GM21390 (cell line): ENCODE results near the gene MAPK14.
"Not testable (repeated sequence)": the region's sequence is repeated elsewhere in the genome, so short reads cannot be mapped to it uniquely, and the experiment has no call there.

Source experiments
- ATAC-seq: cut with Tn5 transposase; IDR thresholded peaks from one replicate; pipeline ENCODE4 v1.9.1; 2021; ENCODE audit not compliant: unreplicated experiment

The MAPK14 gene

DNA sequence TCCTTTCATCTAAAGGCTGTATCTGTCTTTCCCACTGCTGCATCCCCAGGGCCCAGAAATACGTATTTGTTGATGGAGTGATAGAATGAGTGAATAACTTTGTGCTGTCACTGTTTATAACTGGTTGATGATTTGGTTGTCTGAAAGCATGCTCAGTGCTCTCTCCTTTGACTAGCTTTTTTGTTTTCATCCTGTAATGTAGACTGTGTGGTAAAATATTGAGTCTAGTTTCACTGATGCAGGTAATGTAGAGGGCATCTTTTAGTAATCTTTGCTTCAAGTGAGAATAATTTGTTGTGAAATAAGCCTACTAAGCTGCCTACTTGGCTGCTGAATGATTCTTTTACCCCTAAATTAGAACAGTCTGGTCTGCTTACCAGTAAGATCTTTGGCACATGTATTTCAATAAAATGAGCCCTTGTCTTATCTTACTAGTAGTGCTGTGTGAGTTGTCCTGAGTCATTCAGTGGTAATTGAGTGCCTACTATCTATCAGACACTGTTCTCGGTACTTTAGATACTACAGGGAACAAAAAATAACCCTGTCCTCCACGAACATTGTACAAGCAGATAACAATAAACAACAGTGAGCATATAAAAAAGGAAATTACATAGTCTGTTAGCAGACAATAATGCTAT lies 39.9 kb downstream of the MAPK14 start:
- ATAC-seq: no peak

DNA sequence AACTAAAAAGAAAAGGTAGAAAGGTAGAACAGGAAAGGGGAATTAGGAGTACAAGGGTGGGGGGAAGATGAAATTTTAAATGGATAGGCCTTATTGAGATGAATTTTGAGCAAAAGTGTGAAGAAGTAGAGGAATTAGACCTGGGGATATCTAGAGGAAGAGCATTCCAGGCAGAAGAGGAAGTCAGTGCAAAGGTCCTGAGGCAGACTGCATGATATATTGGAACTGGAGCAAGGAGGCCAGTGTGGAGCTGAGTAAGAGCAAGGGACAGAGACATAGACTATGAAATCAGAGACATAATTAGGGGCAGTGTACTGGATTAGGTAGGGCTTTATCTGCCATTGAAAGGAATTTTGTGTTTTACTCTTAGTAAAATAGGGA lies 40.4 kb downstream of the MAPK14 start:
- no peak for ATAC-seq

DNA sequence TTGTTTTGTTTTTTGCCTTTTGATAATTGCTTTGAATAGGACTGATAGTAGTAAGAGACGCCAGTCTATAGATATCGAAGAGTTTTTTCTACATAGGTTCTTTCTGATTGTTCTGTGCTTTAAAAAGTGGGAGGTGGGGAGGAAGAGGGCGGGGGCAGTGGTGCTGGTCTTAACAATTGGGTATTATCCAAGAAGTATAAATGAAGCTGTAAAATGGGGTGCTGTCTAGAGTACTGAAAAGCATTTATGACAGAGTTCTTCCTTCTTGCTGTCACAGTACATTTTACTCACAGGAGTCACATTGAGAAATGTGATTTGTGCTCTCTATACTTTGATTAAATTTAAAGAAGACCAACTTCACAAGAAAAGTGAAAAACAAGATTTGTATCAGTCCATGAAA lies 41.0 kb downstream of the MAPK14 start:
- ATAC-seq: no peak

DNA sequence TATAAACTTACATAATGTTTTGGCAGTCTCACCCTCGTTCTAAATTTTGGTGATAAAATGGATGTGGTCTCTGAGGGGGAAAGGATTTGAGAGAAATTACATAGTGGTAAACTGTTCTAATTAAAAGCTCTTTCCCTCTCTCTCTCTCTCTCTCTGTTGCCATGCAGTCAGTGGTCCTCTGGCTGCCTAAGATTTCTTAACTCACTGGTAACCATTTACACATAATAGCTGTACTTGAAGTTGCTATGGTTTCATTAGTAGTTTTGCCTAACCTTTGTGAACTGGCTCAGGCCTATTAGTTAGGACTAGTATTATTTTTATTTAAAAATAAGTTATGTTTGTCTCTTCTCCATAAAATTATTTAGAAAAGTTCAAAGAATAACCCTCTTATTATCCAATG lies 42.0 kb downstream of the MAPK14 start:
- ATAC-seq: no peak

DNA sequence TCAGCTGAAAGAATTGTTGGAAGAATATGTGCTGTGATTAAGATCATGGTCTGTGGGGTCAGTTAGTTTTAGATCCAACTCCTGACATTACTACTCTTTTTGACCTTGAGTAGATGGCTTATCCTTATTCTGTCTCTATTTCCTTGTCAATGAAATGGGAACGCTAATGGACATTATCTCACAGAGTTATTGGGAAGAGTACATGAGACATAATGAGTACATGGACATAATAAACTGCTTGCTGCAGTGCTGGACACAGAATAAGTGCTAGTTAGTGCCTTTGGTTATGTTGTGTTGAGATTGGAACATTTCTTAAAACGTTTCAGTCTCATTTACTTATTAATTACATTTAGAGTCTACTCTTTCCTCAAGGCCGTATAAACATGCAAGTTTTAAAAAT lies 42.6 kb downstream of the MAPK14 start:
- no peak for ATAC-seq

DNA sequence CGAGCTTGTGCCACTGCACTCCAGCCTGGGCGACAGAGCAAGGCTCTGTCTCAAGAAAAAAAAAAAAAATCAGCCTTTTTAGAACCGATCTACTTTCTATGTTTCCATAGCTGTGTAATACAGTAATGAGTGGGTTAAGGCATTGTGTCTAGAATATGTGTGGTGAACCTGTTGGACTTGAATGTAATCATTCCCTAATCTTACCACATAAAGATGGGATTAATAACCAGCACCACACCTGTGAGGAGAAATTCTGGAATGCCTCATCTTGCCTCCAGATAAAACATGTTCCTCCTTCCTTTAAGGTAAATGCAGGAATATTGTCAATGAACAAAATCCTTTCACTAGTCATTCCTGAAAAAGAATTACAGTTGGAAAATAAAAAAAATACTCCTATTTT lies 43.7 kb downstream of the MAPK14 start:
- ATAC-seq: no peak

DNA sequence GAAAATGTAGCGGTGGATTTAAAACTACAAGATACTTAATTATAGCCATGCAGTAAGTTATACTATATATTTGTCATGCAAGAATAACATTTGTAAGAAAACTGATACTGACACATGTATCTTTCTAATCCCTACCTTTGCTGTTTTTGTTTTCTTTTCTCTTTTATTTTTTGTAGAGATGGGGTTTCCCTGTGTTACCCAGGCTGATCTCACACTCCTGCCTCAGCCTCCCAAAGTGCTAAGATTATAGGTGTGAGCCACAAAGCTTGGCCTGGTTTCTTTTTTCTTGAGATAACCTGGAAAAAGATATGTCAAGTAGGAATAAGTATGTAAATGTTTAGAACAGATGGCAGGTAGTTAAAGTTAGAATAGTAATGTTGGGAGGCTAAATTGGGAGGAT lies 44.1 kb downstream of the MAPK14 start:
- ATAC-seq: no peak

DNA sequence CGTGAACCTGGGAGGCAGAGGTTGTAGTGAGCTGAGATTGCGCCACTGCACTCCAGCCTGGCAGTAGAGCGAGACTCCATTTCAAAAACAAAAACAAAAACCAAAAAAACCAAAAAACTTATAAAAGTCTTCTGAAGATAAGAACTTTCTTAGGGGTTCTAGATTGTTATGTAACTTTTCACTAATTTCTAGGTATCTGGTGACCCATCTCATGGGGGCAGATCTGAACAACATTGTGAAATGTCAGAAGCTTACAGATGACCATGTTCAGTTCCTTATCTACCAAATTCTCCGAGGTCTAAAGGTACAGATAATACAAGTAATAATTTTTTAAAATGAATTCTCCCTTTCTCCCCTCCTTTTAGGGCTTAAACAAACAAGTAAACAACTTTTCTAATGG lies 45.1 kb downstream of the MAPK14 start:
- ATAC-seq: no peak

DNA sequence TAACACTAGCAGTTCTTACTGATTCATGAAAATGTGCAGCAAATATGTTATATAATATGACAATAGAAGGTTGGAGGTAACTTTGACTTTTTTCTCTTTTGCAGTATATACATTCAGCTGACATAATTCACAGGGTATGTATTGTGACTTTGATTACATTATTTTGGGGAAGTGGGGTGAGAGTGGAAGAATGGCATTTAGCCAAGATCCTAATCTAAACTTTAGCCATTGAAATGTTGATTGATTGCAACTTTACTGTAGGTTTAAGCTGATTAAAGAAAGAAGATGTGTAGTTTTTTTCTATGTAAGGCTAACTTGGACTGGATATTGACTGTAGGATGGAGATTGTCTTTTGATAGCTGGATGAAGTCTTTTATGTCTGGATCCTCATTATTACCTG lies 46.0 kb downstream of the MAPK14 start:
- ATAC-seq: no peak

DNA sequence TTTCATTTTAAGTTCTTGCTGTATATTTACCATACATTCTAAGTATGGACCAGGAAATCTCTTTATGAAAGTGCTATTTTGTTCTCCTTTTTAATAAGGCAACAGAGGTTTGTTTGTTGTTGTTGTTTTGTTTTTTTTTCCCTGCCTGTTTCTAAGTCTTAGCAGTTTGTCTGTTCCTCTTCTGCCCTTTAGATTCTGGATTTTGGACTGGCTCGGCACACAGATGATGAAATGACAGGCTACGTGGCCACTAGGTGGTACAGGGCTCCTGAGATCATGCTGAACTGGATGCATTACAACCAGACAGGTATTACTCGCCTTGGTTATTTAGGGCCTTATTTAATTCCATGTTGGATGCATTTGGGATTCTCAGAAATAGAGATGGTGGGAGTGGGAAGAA lies 48.0 kb downstream of the MAPK14 start:
- ATAC-seq: no peak

DNA sequence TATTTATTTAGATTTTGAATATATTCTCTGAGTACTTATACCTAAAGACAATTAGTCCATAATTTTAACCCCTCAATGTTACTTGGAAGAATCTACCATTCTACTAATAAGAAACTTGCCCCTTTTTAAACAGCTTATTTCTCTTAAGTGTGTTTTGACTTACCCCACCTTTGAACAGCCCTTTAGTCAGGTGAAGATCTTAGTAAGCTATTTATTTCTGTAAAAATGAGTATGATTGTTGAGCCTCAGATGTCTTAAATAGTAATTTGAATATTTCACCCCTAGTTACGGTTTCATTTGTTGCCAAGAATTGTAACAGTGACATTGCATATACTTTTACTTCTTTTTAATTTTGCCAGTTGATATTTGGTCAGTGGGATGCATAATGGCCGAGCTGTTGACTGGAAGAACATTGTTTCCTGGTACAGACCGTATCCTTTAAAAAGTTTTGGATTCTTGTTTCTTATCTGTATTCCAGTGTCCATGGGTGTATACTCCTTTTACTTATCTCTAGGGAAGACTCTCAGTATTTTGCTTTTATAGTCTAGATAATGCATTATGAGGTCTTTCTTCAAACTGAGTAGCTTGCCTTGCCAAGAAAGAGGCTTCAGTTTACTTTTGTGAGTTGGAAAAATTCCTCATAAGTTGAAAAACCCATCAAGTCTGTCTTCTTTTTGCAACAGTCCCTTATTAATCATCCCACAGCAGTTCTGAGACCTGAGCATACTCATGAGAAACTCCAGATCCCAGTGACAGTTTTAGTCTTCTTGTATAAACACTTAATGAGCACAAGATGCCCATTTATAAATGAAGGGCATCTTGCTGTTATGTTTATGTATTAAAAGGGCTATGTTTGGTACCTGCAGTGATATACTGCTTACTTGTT lies 48.8 kb downstream of the MAPK14 start:
- no peak for ATAC-seq

DNA sequence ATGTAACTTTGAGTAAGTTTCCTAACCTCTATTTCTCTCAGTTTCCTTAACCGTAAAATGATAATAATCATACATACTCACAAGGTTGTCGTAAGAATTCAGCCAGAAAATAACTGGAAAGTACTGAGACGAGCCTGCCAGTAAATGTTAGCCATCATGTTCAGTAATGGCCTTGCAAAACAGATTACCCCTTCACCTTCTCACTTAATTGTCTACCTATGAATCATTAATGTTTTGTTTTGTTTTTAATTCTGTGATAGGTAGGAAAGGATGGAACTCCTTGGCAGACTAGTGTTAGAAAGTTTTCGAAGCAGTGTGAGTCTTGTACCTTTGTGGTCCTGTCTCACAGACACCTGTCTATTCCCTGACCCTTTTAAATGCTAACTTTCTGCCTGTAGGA lies 50.6 kb downstream of the MAPK14 start:
- ATAC-seq: no peak

DNA sequence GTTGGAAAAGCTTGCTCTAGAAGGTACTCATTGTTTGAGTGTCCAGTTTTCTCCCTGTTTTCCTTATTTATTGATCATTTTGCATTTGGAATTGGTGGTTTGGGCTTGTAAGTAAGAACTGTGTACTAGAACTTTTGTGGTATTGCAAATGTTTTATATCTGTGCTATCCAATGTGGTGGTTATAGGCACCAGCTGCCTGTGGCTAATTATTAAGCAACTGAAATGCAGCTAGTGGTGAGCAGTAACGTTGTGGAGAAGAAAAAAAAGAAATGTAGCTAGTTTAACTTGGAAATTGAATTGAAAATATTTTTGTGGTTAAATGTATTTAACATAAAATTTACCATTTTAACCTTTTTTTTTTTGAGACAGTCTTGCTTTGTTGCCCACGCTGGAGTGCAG lies 52.0 kb downstream of the MAPK14 start:
- ATAC-seq: no peak

DNA sequence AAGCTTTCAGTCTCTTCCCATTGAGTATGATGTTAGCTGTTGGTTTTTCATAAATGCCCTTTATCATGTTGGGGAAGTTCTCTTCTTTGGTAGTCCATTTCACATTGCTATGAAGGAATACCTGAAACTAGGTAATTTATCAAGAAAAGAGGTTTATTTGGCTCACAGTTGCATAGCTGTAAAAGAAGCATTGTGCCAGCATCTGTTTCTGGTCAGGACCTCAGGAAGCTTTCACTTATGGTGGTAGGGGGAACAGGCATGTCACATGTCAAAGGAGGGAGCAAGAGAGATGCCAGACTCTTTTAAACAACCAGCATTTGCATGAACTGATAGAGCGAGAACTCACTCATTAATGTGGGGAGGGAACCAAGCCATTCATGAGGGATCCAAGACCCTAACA lies 54.7 kb downstream of the MAPK14 start:
- no peak for ATAC-seq

DNA sequence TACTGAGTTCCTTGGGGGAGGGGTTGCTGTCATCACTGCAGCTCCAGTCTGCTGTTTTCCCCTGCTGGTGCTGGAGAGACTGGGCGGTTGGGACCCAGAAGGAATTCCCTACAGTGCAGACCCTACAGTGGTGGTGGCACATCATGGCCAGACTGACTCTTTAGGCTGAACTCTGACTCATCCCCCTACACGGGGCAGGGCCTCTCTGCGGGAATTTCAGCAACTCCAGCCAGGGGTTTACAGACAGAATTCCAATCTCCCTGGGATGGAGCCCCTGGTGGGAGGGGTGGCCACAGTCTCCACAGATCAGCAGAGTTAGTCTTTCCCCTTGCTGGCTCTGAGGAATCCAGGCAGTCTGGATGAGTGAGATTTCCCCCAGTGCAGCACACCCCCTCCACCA lies 55.8 kb downstream of the MAPK14 start:
- no peak for ATAC-seq

DNA sequence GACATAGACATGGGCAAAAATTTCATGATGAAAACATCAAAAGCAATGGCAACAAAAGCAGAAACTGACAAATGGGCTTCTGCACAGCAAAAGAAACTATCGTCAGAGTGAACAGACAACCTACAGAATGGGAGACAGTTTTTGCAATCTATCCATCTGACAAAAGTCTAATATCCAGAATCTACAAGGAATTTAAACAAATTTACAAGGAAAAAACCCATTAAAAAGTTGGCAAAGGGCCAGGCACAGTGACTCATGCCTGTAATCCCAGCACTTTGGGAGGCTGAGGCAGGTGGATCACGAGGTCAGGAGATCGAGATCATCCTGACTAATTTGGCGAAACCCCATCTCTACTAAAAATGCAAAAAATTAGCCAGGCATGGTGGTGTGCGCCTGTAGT lies 60.6 kb downstream of the MAPK14 start:
- ATAC-seq: not testable (repeated sequence)

DNA sequence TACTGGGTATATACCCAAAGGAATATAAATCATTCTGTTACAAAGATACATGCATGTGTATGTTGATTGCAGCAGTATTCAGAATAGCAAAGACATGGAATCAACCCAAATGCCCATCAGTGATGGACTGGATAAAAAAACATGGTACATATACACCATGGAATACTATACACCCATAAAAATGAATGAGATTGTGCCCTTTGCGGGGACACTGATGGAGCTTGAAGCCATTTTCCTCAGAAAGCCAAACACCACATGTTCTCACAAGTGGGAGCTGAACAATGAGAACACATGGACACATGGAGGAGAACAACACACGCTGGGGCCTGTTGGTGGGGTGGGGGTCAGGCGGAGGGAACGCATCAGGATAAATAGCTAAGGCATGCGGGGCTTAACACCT lies 61.4 kb downstream of the MAPK14 start:
- ATAC-seq: no peak

DNA sequence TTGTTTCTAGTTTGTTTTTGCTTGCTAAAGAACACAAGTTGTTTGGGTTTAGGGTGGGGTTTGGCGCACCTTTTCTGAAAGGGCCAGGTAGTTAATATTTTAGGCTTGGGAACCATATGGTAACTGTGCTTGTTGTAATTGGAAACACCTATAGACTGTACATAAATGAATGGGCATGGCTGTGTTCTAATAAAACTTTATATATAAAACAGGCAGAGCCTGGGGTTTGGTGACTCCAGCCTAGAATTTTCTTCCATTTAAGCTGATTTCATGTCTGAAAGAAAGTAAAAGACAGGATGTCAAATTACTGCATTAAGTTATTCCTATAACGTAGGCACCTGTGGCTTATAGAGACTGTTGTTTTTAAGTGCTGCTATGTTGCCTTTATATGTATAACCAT lies 66.6 kb downstream of the MAPK14 start:
- no peak for ATAC-seq

DNA sequence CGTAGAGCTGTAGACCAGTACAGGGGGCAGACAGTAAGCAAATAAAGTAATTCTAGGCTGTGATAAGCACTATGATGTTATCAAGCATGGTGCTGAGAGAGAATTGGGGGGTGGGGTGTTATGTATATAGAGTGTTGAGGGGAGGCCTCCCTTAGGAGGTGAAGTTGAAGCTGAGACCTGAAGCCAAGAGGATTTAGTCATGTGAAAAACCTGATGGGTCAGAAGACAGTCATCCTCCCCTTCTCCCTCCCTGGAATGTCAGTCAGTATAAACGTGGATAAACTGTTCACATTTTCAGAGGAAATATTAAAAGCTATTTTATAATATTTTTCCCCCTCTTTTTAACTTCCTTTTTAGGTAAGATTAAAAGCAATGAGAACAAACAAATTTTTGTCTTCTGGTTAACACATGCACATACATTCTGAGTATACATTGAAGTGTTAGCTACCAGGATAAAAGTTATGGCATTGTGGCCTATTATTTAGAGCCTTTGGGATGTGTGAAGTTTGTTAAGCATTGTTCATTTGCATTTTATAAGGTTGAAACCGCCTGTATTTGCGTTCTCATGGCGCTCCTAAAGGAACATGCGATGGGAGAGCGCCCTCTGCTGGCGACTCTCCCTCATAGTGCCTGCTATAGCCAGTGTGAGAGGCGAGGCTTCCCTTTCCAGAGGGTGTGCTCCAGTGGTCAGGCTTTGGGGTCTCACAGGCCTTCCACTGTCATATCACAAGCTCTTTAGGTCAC lies 67.3 kb downstream of the MAPK14 start:
- peak; percentile 72 for ATAC-seq

DNA sequence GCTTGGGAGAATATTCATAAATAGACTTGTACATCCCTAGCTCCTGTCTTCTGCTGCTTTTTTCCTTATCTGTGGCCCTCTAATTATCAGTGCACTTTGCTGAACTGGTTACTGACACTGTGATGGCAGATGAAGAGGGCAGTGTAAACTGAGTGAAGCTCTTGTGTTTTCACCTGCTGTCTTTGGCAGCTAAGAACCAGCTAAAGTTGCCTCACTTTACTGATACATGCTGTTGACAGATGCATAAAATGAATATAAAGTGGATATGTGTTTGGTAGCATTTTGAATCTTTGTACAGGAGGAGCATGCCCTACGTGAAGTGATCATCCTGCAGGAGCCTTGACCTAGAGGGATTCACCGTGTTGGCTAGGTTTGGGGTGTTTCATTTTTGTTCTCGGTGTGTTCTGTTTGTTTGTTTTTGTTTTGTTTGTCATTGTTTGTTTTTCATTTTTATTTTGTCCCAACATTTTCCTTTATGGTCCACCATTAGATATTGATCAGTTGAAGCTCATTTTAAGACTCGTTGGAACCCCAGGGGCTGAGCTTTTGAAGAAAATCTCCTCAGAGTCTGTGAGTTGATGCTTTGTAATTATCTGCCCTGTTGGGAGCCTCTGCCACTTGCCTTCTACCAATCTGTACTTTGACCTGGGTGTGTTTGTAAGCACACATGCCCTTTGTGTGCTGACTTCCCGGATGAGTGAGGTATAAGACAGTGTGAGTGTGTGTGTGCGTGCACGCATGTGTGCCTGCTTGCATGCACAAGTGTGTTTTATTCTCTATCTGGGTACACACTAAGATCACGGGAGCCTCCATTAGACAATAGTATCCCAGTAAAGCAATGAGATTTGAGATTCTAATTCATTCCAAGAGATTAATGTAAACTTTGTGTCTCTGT lies 68.1 kb downstream of the MAPK14 start:
- ATAC-seq: no peak
